Astrocyte of the spinal cord (primary cell): ENCODE measurements around the gene OPRM1.

Experiments used
- DNase-seq: peaks from one replicate; pipeline ENCODE4 v3.0.0; 2011; ENCODE audit warnings: low read depth, low spot score
- H3K4me3 ChIP-seq: 2 replicates; pipeline ENCODE4 v1.5.1; 2011; ENCODE audit warnings: low read depth, mild to moderate bottlenecking, low read length, moderate library complexity
- in situ Hi-C: cut with HindIII; loops from 2 replicates; pipeline ENCODE4 v1.10.0; 2017; ENCODE audit warnings: low sequenced_read_pairs
- TF ChIP-seq, protein P1 (sequence below): IDR thresholded peaks from 2 replicates; pipeline ENCODE4 v1.5.1; 2012; ENCODE audit warnings: low read depth, mild to moderate bottlenecking, low read length, inconsistent platforms

OPRM1 gene

DNA sequence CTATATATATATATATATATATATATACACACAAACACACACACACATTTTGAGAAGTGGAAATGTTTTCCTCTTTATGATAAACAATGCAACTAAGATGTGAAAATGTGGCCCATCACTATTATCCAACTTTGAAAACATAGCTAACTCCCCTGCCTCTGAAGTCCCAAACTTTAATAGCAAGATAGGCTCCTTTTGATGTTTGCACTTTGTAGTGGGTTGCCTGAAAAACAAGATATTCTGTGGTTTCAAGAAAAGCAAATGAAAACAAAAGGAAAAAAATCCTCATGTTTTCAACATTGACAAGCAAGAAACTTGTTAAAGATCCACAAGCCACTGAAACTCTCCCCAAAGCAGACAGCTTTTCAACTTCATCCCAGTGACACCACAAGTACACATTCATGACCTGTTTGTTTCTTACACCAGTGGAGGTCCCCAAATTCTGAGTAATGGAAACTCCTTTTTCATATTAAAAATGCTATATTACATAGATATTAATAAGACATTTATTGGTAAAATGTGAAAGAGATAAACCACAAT is 227.6 kb downstream of the OPRM1 start:
- in situ Hi-C loops, result no loop called here
- no peak overlapping the region for H3K4me3 ChIP-seq
- TF ChIP-seq, protein P1, sequence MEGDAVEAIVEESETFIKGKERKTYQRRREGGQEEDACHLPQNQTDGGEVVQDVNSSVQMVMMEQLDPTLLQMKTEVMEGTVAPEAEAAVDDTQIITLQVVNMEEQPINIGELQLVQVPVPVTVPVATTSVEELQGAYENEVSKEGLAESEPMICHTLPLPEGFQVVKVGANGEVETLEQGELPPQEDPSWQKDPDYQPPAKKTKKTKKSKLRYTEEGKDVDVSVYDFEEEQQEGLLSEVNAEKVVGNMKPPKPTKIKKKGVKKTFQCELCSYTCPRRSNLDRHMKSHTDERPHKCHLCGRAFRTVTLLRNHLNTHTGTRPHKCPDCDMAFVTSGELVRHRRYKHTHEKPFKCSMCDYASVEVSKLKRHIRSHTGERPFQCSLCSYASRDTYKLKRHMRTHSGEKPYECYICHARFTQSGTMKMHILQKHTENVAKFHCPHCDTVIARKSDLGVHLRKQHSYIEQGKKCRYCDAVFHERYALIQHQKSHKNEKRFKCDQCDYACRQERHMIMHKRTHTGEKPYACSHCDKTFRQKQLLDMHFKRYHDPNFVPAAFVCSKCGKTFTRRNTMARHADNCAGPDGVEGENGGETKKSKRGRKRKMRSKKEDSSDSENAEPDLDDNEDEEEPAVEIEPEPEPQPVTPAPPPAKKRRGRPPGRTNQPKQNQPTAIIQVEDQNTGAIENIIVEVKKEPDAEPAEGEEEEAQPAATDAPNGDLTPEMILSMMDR, result no peak
- DNase-seq, result no peak

DNA sequence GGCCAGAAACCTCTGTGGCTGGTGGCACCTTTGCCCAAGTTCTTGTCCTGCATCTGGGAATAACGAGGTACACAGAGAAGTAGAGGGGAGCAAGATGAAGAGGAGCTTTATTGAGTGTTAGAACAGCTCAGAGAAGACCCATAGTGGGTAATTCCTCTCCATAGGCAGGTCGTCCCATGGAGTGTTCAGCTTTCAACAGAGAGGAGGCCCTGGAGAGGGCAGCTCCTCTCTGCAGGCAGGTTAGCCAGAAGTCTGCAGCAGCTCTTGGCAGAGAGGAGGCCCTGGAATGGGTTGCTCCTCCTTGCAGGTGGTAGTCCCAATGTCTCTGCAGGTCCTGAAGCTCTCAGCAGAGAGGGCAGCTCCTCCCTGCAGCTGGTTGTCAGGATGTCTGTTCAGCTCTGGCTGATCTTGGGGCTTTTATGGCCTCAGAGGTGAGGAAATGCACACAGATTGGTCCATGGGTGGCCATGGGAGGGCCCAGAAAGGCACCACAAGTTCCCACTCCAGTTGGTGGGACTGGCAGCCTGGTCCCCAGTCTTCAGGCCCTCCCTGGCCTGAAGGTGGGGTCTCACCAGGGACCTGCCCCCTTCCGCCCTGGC is 228.6 kb downstream of the OPRM1 start:
- DNase-seq, result no peak
- TF ChIP-seq, protein P1, result no peak
- H3K4me3 ChIP-seq, result no peak overlapping the region
- in situ Hi-C loops, result no loop called here

DNA sequence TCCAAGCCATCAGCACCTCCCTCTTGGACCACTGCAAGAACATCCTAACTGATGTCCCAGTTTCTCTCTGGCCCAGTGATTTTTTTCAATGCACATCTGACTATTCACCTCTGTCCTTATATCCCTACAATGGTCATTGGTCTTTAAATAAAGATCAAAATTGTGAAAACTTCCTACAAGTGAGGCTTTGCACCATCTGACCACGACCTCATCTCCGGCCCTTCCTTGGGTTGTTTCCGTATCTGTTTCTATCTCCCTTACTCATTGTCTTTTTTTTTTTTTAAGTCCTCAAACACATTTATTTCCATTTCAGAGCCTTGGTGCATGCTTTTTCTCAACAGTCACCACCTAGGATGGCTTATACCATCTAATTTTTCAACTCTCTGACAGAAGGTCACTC is 229.4 kb downstream of the OPRM1 start:
- in situ Hi-C loops, result no loop called here
- DNase-seq, result no peak
- TF ChIP-seq, protein P1, result no peak
- no peak overlapping the region for H3K4me3 ChIP-seq

DNA sequence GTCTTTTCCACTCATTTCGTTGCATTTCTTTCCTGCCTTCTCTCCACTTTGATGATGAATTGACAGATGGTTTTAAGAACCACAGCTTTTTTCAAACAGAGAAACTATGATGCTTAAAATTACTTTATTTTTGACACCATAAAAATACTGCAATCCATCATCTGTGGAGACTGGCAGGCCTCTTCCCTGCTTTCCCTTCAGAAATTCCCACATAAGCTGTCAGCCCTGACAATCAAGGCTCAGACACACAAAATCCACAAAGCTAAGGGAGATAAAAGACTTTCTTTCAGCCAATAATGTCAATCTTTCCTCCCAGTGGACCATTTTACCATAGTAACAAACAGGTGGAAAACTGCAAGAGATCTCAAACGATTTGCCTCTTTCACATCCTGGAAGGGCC is 235.1 kb downstream of the OPRM1 start:
- DNase-seq, result no peak
- no peak overlapping the region for H3K4me3 ChIP-seq
- in situ Hi-C loops, result no loop called here
- TF ChIP-seq, protein P1, result no peak

DNA sequence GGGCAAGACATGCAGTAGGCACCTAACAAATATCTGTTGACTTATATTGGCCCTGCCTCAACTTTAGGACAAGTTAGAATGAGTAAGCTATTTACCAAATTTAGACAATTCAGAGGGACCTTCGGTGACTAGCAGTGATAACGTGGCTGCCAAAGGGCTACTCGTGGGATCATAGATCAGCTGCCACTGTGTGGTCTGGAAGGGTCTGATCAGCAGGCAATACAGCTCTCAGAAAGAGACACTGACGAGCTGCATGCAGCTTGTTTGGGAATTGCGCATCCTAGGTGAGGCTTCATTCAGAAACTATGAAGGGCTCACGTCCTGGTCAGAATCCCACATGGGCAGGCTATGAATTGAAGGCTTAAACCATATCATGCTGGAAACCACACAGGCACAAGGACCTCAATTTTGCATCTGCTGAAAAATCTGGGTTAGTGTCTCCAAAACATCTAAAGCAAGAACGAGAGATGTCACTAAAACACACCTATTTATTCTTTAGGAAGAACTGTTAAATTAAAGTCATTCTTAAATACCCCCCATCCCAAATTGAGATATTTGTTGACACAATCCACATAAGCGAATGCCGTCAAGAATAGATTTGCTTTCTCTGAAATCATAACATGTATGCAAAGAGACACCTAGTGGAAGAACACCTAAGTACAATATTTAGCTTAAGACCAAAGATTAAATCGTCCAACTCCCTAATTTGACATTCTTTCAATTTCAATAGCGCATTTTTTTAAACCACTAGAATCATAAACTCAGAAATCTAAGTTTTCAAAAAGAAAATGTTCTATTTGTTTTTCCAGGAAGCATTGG is 238.0 kb downstream of the OPRM1 start:
- TF ChIP-seq, protein P1, result peak; percentile 53
- H3K4me3 ChIP-seq, result no peak overlapping the region
- in situ Hi-C loops, result no loop called here
- peak; percentile 58 for DNase-seq

DNA sequence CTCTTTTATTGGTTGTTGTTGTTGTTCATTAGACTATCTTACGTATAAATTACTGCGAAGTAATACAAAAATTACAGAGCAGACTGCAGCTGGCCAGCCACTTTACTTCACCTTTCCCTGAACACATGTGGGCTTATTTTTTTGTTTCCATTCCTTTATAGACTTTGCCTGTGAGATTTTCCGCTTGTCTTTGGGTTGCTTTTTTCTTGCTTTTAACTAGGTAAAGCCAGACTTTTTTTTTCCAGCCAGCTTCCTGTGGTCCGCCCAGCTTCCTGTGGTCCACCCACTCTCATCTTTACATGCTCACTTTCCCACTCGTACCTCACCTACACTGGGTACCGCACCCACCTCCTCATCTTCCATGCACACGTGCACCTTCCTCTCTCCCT is 238.6 kb downstream of the OPRM1 start:
- TF ChIP-seq, protein P1, result no peak
- in situ Hi-C loops, result no loop called here
- no peak overlapping the region for H3K4me3 ChIP-seq
- DNase-seq, result no peak
